ENCODE results near the gene DHTKD1. TPM values are rescaled to one million over a fixed set of nuclear protein-coding genes. Genes with fewer than 3 reads are reported as not detected.

The DHTKD1 gene, protein sequence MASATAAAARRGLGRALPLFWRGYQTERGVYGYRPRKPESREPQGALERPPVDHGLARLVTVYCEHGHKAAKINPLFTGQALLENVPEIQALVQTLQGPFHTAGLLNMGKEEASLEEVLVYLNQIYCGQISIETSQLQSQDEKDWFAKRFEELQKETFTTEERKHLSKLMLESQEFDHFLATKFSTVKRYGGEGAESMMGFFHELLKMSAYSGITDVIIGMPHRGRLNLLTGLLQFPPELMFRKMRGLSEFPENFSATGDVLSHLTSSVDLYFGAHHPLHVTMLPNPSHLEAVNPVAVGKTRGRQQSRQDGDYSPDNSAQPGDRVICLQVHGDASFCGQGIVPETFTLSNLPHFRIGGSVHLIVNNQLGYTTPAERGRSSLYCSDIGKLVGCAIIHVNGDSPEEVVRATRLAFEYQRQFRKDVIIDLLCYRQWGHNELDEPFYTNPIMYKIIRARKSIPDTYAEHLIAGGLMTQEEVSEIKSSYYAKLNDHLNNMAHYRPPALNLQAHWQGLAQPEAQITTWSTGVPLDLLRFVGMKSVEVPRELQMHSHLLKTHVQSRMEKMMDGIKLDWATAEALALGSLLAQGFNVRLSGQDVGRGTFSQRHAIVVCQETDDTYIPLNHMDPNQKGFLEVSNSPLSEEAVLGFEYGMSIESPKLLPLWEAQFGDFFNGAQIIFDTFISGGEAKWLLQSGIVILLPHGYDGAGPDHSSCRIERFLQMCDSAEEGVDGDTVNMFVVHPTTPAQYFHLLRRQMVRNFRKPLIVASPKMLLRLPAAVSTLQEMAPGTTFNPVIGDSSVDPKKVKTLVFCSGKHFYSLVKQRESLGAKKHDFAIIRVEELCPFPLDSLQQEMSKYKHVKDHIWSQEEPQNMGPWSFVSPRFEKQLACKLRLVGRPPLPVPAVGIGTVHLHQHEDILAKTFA
- 15.8 and 17.6 TPM in 2 replicates for total RNA-seq

GRCh38 chr10:12068449-12069269 lies at the start of gene DHTKD1:
TSS of gene DHTKD1 (plus strand) at chr10:12068954. CDS start at chr10:12069034, 80 bp downstream.

DNA sequence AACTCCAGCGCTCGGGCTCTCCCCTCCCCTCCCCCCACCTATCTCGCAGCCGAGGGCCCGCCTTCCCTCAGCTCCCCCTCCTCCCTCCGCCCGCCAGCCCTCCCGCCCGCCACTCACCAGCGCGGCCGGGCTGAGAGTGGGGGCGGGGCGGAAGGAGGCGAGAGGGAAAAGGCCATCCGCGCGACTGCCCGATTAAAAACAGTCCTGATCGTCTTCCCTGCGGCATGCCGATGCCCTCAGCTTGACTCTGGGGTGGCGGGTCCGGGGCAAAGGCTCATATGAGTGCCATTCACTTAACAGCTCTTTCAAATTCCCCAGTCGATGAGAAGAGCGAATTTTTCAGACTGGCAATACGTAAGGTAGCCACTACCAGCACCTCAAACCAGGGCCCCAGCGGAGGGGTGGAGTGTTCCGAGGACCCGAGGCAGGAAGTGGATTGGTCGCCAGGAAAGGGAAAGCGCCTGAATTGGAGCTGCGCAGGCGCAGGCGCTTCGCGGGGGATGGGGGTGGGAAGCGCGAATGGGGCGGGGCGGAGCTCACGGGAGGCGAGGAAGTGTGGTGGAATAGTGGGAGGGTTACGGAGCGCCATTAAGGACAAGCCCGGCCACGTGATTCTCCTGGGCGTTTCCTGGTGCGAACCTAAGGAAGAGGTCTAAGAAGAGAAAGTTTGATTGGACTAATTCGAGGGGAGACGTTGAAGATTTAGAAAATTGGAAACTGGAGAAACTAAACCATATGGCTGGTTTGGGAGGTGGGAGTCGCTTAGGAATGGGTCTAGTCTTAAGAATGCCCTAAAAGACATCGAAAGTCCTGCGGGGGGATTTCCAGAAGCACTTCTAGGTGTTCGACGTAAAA lies 25.7 kb upstream of the DHTKD1 start, which contains the start of gene UPF2:
TSS of gene UPF2 (minus strand) at position 13 of the 855 bp plus-strand sequence. CDS start 7,386 bp downstream, outside the sequence.

DNA sequence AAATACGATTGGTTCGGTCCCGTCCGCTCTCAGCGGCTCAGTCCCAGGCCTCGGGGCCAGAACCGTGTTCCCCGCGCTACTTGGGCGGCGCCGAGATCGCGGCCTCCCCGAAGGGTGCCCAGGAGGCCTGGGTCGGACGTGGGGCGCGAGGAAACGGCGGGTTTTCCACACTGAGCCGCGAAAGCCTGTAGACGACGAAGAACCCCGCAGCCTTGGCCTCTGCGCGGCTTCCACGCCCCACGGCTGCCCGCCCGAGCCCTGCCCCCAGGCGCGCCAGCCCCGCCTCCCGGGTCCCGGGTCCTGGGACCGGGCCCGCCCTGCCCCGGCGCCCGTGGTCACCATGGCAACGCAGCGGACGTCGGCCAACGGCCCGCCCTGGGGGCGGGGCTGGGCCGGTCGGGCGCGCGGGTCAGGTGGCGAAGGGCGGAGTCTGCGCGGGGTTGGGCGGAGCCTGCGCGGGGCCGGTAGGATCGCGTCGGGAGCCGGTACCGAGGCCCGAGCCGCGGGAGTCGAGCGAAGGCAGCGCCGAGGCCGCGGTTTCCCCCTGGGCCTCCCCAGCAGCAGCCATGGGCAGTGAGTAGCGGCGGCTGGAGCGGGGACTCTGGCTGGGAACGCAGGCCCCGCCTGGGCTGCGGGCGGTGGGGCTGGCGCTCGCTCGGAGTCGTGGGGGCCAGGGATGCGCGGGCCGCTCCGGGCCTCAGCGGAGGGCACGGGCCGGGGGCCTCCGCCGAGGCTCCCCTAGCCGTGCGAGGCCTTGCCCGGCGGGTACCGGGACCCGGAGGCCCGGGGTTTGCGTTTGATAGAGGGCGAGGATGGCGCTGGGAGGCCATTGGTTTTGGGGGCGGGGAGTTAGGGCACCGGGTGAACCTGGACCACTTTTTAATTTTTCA lies 60.7 kb downstream of the DHTKD1 start, which contains the start of gene SEC61A2:
TSS of gene SEC61A2 (plus strand) at position 456 of the 890 bp plus-strand sequence. CDS start at position 567, 111 bp downstream.

Other genes starting within 250 kb of the DHTKD1 start
- 8.0 and 10.5 TPM in 2 replicates for gene PROSER2, start 245.6 kb upstream of the DHTKD1 start, total RNA-seq
- 6.6 and 11.3 TPM in 2 replicates for gene UPF2, start 26.1 kb upstream of the DHTKD1 start, total RNA-seq
- 5.6 and 12.1 TPM in 2 replicates for gene SEC61A2, start 60.7 kb downstream of the DHTKD1 start, total RNA-seq
- gene NUDT5, start 126.9 kb downstream of the DHTKD1 start, total RNA-seq: 61.4 and 64.4 TPM in 2 replicates
- 53.7 and 96.7 TPM in 2 replicates for gene CDC123, start 127.2 kb downstream of the DHTKD1 start, total RNA-seq